ENCODE measurements around the gene GPANK1. TPM values are rescaled to one million over a fixed set of nuclear protein-coding genes. Genes with fewer than 3 reads are reported as not detected.

GPANK1 gene
- total and polyA plus RNA-seq, 9 of the 15 experiments (the other 6 are each of a cell fraction or from before 2014, with no cell fraction given), result 32.2 to 111 (median 46.3) TPM

GRCh38 chr6:31664790-31665500 is at the start of gene GPANK1 (continued):
- TF ChIP-seq ZNF324 (CRISPR knock-in tag; IDR thresholded peaks at IDR 0.05) (peak; percentile 9; the same call in 1 of the 2 replicates), TRIM24 (IDR thresholded peaks at IDR 0.05) (peak; percentile 9 to 20; a peak in 2 of 4 replicates), CREB1 (IDR thresholded peaks at IDR 0.05) (peak; percentile 64), CREB1 (CRISPR knock-in tag; IDR thresholded peaks at IDR 0.05) (peak; percentile 79), CTCF (IDR thresholded peaks at IDR 0.05 in 2 of 3, conservative IDR thresholded peaks at IDR 0.05 in 1 of 3; ENCODE audit: insufficient read depth in 2 of 3, low read depth in 1 of 3, low read length in 3 of 3) (peak in 1 of 3 experiments; percentile 19; a peak in 1 of 6 replicates), RBM22 (IDR thresholded peaks at IDR 0.05; ENCODE audit: low read depth, low read length, poor library complexity, severe bottlenecking) (peak; percentile 2), CEBPG (CRISPR knock-in tag; IDR thresholded peaks at IDR 0.05) (peak; percentile 73), CEBPG (tag; conservative IDR thresholded peaks at IDR 0.05 in 1 of 2, IDR thresholded peaks at IDR 0.05 in 1 of 2) (peak in 1 of 2 experiments; percentile 62; a peak in 2 of 4 replicates), ZBTB12 (CRISPR knock-in tag; IDR thresholded peaks at IDR 0.05) (no peak), ZBTB43 (CRISPR knock-in tag; IDR thresholded peaks at IDR 0.05) (peak; percentile 88), ATF1 (CRISPR knock-in tag; IDR thresholded peaks at IDR 0.05) (no peak), ATF1 (tag; IDR thresholded peaks at IDR 0.05) (peak; percentile 61), CGGBP1 (CRISPR knock-in tag; IDR thresholded peaks at IDR 0.05) (peak; percentile 36; the same call in 1 of the 2 replicates), ZNF77 (CRISPR knock-in tag; IDR thresholded peaks at IDR 0.05) (0 out of 2 replicates have a peak, but pooled peaks have one; percentile 4), ZBTB49 (CRISPR knock-in tag; IDR thresholded peaks at IDR 0.05; ENCODE audit: borderline replicate concordance) (peak; percentile 96), STAT6 (CRISPR knock-in tag; IDR thresholded peaks at IDR 0.05) (peak; percentile 97; the same call in 1 of the 2 replicates)
